ENCODE results near the gene PID1.

The PID1 gene

DNA sequence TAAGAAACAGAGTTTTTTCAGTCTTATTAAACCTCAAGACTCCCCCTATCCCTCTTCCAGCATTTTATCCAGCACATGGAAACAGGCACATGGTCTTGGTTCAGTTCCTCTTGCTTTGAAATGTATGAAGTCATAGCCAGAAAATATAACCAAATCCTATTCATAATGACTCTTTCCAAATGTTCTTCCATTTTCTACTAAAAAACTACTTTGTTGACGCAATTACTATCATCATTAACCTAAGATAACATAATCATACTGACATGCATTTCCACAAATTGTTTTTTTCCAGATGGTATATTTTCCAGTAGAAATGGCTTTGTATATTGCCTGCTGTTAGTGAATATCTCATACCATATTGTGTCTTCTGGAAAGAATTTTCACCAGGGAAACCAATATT, 261.3 kb downstream of the PID1 start:
- DNase-seq (ENCODE audit: low read depth): no peak

DNA sequence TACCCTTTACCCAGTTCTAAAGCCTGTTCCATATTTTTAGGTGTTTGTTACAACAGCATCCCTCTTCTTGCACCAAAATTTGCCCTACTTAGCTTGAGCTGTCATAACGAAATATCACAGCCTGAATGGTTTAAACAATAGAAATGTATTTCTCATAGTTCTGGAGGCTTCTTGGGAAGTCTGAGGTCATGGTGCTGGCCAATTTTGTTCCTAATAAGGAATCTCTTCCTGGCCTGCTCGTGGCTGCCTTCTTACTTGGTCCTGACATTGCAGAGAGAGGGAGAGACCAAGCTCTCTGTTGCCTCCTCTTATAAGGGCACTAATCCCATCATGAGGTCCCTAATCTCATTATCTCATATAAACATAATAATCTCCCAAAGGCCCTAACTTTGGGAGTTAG, 267.8 kb downstream of the PID1 start:
- DNase-seq (ENCODE audit: low read depth): no peak

DNA sequence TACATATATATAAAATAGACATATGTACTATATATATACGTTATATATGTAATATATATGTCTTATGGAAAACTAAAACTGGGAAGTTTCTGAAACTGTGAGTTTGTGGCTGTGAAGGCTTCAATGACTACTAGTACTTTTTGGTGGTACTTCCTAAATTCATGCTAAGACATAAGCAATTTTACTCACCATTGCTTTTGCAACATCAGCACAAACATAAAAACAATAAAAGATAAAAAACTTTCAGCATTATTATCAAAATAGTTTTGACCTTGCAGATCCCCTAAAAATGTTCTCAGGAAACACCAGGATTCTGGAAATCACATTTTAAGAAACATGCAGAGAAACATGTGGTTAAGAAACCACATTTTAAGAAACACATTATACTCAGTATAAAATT, 269.9 kb downstream of the PID1 start:
- no peak for DNase-seq (ENCODE audit: low read depth)

DNA sequence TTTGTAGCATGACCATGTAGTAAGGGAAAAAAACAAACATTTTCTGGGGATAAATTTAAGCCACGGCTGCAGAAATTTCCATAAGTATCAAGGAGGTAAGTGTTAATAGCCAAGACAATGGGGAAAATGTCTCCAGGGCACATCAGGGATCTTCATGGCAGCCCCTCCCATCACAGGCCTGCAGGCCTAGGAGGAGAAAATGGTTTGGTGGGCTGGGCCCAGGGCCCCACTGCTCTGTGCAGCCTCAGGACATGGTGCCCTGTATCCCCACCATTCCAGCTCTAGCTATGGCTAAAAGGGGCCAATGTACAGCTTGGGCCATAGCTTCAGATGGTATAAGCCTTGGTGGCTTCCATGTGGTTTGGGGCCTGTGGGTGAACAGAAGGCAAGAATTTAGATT, 271.8 kb downstream of the PID1 start:
- DNase-seq (ENCODE audit: low read depth): no peak

DNA sequence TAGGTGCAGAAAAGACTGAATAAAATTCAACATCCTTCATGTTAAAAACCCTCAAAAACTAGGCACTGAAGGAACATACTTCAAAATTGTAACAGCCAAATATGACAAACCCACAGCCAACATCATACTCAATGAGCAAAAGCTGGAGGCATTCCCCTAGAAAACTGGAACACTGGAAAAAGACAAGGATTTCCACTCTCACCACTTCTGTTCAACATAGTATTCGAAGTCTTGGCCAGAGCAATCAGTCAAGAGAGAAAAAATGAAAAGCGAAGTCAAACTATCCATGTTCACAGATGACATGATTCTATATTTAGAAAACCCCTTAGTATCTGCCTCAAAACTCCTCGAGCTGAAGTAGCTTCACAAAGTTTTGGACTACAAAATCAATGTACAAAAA, 282.3 kb downstream of the PID1 start:
- DNase-seq (ENCODE audit: low read depth): no peak

DNA sequence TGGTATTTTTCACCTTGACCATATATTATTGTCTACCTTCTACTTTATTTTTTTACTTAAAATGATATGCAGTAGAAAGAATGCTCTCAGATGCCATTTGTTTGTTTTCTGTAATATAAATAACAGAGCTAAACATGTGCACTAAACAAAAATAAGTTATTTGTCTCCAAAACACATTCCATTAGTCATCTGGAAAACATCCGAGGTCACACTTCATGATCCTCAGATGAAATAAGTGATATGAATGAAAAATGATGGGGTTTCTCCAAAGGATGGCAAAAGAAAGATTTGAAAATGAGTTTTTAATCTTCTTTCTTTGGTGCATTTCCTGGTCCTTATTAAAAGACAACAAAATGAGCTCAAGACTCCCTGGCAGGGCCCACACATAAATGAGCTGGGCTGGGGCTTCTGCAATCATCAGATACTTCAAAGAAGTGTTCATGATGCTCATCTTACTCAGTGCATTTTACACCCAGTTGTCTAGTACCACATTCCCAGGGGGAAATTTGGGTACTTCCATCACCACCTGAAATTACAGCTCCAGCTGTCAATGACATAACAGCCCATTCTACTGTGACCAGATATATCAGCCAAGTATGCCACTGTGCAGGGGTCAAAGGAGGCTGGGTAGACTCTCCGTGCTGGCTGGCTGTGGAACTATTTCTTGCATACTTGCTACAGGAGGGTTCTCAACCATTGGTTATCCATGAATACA, 283.5 kb downstream of the PID1 start:
- DNase-seq (ENCODE audit: low read depth): no peak

DNA sequence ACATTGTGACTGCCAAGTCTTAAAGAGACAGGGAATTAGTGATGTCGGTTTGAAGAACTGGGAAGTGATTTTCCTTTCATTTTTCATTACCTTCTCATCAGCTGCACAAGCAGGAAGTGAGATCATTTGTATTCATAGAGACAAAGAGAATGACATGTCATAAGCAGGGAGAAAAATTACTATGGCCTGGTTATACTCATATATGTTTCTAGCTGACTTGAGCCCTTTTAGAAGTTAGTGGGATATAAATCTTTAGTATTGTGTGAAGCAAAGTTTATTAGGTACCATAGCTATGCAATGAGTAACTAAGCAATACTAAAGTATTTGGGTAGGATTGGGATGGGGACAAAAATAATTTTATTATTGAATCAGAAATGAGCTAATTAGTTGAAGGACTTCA, 284.1 kb downstream of the PID1 start:
- no peak for DNase-seq (ENCODE audit: low read depth)

DNA sequence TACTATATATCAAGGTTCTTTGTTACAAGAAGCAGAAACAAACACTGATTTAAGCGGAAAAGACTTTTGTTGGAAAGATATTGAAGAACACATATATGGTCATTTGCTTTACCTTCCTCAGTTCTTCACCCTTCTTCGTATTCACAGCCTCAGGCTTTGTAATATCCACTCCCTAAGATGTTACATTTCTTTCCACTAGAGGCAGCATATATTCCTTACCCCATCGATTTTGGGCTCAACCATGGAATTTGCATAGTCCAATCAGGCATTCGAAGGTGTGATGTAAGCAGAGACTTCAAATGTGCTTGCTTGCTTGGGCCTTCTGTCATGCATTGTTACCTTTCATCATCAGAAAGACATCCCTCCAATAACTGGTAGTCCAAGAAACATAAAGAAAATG, 287.4 kb downstream of the PID1 start:
- no peak for DNase-seq (ENCODE audit: low read depth)

DNA sequence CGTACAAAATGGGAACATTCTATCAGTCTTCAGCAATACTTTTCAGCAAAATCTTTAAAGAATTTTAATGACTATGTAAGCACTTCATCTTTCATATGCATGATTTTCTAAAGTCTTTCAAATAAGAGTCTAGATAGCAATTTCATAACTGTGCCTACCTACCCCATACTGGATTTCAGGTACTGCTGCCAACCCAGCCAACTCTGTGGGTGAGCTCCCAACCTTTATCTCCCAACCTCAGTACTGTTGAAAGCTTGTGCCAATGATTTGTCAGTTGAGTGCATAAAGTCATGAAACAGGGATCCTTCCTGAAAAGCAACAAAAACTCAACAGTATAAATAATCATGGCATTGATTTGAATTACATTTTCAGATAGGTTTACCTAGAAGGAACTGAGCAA, 296.9 kb downstream of the PID1 start:
- no peak for DNase-seq (ENCODE audit: low read depth)

Measured in non-pigmented ciliary epithelial cell (primary cell).